Measurements from ENCODE around the gene GCGR.

GCGR gene

DNA sequence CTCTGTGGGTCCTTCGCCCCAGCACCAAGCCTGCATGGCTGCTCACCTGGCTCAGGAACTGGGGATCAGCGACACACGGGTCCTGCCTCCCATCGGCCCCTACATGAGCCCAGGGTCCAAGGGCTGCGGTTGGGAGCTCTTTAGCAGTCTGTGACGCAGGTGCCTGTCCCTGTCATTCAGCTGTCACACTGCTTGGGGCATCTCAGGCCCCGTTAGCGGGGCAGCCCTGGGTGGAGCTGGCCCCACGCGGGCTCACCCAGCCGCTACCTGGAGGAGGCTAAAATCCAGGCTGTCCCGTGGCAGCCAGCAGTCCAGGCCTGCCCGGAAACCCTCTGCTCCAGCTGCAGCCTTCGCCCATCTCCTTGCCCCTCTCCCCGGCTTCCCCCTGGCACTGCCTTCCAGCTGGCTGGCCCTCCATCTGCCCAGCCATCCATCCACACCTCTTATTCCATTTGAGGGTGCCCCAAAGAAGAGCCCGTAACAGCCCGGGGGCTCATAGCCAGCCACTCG, 3.3 kb downstream of the GCGR start:
- Histone ChIP-seq H2AFZ (ENCODE audit: low read depth, low read length) (no peak overlapping the region), H3K27me3 (ENCODE audit: insufficient read depth, low read length) (peaks cover 78% of the 10 kb centered on the region)

DNA sequence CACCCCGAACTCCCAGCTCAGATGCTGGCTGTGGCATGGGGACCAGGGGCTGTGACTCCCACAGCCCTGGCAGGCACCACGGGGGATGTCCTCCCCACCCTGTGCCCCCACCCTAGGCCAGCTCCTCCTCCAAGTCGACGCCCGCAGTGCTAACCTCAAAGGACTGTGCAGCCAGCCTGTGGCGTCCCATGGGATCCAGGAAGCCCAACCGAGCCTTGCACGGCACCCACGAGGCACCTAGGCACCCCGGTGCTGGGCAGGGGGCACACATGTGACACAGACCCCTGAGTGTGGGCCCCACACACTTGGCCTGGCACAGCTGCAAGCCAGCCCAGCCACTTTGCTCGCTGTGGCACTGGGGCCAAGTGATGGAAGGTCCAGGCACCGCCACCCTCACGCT, 3.9 kb downstream of the GCGR start:
- no peak overlapping the region for H2AFZ ChIP-seq (ENCODE audit: low read depth, low read length)
- no peaks in the 10 kb centered on the region for H3K9me3 ChIP-seq (ENCODE audit: low read length)
- H3K4me3 ChIP-seq (ENCODE audit: low read length), result no peak overlapping the region
- peaks cover 3% of the 10 kb centered on the region for H3K4me1 ChIP-seq (ENCODE audit: insufficient read depth, low read length)
- no peaks in the 10 kb centered on the region for H3K36me3 ChIP-seq (ENCODE audit: insufficient read depth, low read length)
- peaks cover 78% of the 10 kb centered on the region for H3K27me3 ChIP-seq (ENCODE audit: insufficient read depth, low read length)

More for the DNA sequence above, 3.3 kb downstream of the GCGR start:
- no peak overlapping the region for H3K4me3 ChIP-seq (ENCODE audit: low read length)
- H3K36me3 ChIP-seq (ENCODE audit: insufficient read depth, low read length), result no peaks in the 10 kb centered on the region
- H3K4me1 ChIP-seq (ENCODE audit: insufficient read depth, low read length), result peaks cover 3% of the 10 kb centered on the region
- no peaks in the 10 kb centered on the region for H3K9me3 ChIP-seq (ENCODE audit: low read length)

DNA sequence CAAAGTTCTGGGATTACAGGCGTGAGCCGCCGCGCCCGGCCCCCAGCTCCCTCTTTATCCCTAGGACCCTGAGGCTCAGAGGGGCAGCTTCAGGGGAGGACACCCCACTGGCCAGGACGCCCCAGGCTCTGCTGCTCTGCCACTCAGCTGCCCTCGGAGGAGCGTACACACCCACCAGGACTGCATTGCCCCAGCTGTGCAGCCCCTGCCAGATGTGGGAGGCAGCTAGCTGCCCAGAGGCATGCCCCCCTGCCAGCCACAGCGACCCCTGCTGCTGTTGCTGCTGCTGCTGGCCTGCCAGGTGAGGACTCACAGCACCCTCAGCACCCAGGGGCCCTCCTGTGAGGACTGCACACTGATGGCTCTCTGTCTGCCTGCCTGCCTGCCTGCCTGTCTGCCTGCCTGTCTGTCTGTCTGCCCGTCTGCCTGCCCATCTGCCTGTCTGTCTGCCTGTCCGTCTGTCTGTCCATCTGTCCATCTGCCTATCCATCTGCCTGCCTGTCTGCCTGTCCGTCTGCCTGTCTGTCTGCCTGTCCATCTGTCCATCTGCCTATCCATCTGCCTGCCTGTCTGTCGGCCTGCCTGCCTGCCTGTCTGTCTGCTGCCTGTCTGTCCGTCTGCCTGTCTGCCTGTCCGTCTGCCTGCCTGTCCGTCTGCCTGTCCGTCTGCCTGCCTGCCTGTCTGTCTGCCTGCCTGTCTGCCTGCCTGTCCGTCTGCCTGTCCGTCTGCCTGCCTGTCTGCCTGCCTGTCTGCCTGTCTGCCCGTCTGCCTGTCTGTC, 5.0 kb downstream of the GCGR start:
- Histone ChIP-seq H3K9me3 (ENCODE audit: low read length) (no peaks in the 10 kb centered on the region), H3K27me3 (ENCODE audit: insufficient read depth, low read length) (peaks cover 79% of the 10 kb centered on the region), H3K36me3 (ENCODE audit: insufficient read depth, low read length) (no peaks in the 10 kb centered on the region), H2AFZ (ENCODE audit: low read depth, low read length) (no peak overlapping the region), H3K4me1 (ENCODE audit: insufficient read depth, low read length) (peaks cover 3% of the 10 kb centered on the region), H3K4me3 (ENCODE audit: low read length) (no peak overlapping the region)

DNA sequence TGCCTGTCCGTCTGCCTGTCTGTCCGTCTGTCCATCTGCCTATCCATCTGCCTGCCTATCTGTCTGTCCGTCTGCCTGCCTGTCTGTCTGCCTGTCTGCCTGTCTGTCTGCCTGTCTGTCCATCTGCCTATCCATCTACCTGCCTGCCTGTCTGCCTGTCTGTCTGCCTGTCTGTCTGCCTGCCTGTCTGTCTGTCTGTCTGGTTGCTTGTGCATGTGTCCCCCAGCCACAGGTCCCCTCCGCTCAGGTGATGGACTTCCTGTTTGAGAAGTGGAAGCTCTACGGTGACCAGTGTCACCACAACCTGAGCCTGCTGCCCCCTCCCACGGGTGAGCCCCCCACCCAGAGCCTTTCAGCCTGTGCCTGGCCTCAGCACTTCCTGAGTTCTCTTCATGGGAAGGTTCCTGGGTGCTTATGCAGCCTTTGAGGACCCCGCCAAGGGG, 5.6 kb downstream of the GCGR start:
- no peak overlapping the region for H3K4me3 ChIP-seq (ENCODE audit: low read length)
- no peaks in the 10 kb centered on the region for H3K36me3 ChIP-seq (ENCODE audit: insufficient read depth, low read length)
- H3K9me3 ChIP-seq (ENCODE audit: low read length), result no peaks in the 10 kb centered on the region
- H3K4me1 ChIP-seq (ENCODE audit: insufficient read depth, low read length), result peaks cover 3% of the 10 kb centered on the region
- no peak overlapping the region for H2AFZ ChIP-seq (ENCODE audit: low read depth, low read length)
- H3K27me3 ChIP-seq (ENCODE audit: insufficient read depth, low read length), result peaks cover 75% of the 10 kb centered on the region

DNA sequence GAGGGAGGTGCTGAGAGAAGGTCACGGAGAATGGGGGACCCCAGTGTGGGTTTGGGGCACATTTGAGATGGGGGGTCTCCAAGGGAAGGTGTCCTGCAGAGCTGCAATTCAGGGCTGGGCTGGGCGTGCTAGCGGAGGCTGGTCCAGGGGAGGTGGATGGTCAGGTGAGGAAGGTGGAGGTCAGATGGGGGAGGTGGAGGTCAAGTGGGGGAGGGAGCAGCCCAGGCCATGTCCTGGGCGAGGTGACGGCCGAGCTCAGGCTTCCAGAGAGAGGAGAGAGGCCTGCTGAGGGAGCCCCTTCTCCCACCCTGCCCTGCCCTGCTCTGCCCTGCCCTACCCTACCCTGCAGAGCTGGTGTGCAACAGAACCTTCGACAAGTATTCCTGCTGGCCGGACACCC, 6.5 kb downstream of the GCGR start:
- H3K27me3 ChIP-seq (ENCODE audit: insufficient read depth, low read length), result peaks cover 72% of the 10 kb centered on the region
- H3K36me3 ChIP-seq (ENCODE audit: insufficient read depth, low read length), result no peaks in the 10 kb centered on the region
- H3K4me3 ChIP-seq (ENCODE audit: low read length), result no peak overlapping the region
- H3K9me3 ChIP-seq (ENCODE audit: low read length), result no peaks in the 10 kb centered on the region
- H3K4me1 ChIP-seq (ENCODE audit: insufficient read depth, low read length), result no peaks in the 10 kb centered on the region
- no peak overlapping the region for H2AFZ ChIP-seq (ENCODE audit: low read depth, low read length)

DNA sequence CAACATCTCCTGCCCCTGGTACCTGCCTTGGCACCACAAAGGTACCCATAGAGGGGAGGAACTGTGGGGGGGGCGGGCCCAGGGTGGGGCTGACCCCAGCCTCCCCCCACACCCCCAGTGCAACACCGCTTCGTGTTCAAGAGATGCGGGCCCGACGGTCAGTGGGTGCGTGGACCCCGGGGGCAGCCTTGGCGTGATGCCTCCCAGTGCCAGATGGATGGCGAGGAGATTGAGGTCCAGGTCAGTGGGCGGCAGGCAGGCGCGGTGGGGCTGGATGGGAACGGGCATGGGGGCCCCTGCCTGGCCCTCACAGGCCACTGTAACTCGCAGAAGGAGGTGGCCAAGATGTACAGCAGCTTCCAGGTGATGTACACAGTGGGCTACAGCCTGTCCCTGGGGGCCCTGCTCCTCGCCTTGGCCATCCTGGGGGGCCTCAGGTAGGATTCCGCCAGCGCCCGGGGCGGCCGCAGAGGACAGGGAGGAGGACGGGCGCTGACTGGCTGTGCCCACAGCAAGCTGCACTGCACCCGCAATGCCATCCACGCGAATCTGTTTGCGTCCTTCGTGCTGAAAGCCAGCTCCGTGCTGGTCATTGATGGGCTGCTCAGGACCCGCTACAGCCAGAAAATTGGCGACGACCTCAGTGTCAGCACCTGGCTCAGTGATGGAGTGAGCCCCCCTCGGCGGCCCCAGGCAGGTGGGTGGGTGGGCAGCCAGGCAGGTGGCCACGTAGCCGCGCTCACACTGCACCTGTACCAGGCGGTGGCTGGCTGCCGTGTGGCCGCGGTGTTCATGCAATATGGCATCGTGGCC, 7.1 kb downstream of the GCGR start:
- no peaks in the 10 kb centered on the region for H3K9me3 ChIP-seq (ENCODE audit: low read length)
- no peak overlapping the region for H2AFZ ChIP-seq (ENCODE audit: low read depth, low read length)
- H3K4me3 ChIP-seq (ENCODE audit: low read length), result no peak overlapping the region
- no peaks in the 10 kb centered on the region for H3K4me1 ChIP-seq (ENCODE audit: insufficient read depth, low read length)
- peaks cover 66% of the 10 kb centered on the region for H3K27me3 ChIP-seq (ENCODE audit: insufficient read depth, low read length)
- no peaks in the 10 kb centered on the region for H3K36me3 ChIP-seq (ENCODE audit: insufficient read depth, low read length)

DNA sequence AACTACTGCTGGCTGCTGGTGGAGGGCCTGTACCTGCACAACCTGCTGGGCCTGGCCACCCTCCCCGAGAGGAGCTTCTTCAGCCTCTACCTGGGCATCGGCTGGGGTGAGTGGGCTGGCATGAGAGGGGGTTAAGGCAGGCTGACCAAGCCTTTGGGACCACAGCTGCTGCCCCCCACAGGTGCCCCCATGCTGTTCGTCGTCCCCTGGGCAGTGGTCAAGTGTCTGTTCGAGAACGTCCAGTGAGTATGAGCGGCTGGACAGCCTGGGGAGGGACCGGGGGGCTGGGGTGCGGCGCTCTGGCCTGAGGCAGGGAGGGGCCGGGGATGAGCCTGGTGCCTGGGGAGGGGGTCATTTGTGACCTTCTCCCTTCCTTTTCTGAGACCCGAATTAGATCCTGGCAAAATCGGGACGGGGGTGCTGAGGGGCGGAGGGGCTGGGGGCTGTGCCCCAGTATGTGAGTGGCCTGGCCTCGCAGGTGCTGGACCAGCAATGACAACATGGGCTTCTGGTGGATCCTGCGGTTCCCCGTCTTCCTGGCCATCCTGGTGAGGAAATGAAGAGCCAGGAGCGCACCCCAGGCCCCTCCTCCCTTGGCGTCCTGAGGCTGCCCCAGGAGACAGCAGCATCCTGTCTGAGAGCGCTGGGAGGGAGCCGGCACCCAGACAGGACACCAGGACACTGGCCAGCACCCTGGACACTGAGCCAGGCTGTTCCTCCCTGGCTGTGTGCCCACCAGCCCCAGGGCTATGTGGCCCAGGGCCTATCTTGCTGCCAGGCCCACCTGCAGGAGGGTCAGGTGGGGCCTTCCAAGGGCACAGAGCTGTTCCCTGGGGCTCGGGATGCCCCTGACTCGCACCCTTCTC, 8.0 kb downstream of the GCGR start:
- H3K4me3 ChIP-seq (ENCODE audit: low read length), result no peak overlapping the region
- H3K4me1 ChIP-seq (ENCODE audit: insufficient read depth, low read length), result no peaks in the 10 kb centered on the region

DNA sequence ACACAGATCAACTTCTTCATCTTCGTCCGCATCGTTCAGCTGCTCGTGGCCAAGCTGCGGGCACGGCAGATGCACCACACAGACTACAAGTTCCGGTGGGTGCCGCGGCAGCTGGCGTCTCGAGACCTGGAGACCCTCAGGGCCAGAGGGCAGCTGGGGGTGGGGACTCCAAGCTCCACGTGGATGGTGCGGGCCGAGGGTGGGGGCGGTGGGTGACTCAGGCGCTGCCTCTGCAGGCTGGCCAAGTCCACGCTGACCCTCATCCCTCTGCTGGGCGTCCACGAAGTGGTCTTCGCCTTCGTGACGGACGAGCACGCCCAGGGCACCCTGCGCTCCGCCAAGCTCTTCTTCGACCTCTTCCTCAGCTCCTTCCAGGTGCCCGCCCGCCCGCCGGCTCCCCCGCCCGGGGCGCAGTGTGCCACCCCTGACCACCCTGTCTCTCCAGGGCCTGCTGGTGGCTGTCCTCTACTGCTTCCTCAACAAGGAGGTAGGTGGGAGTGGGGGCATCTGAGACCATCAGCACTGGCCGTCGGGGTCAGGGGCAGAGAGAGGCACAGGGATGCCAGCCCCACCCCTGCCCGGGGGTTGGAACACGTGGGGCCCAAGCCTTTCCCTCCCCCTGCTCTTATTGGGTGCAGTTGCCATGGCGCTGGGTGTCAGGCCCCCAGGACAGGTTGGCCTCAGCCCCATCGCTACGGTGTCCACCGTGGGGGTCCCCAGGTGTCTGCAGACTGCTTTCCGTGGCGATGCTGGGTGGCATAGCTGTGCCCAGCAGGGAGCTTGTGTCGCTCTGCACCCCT, 8.8 kb downstream of the GCGR start:
- Histone ChIP-seq H2AFZ (ENCODE audit: low read depth, low read length) (no peak overlapping the region), H3K4me1 (ENCODE audit: insufficient read depth, low read length) (no peaks in the 10 kb centered on the region), H3K9me3 (ENCODE audit: low read length) (no peaks in the 10 kb centered on the region), H3K36me3 (ENCODE audit: insufficient read depth, low read length) (no peaks in the 10 kb centered on the region), H3K27me3 (ENCODE audit: insufficient read depth, low read length) (peaks cover 49% of the 10 kb centered on the region), H3K4me3 (ENCODE audit: low read length) (no peak overlapping the region)

More for the DNA sequence above, 8.0 kb downstream of the GCGR start:
- Histone ChIP-seq H3K9me3 (ENCODE audit: low read length) (no peaks in the 10 kb centered on the region), H3K27me3 (ENCODE audit: insufficient read depth, low read length) (peaks cover 58% of the 10 kb centered on the region), H2AFZ (ENCODE audit: low read depth, low read length) (no peak overlapping the region), H3K36me3 (ENCODE audit: insufficient read depth, low read length) (no peaks in the 10 kb centered on the region)

DNA sequence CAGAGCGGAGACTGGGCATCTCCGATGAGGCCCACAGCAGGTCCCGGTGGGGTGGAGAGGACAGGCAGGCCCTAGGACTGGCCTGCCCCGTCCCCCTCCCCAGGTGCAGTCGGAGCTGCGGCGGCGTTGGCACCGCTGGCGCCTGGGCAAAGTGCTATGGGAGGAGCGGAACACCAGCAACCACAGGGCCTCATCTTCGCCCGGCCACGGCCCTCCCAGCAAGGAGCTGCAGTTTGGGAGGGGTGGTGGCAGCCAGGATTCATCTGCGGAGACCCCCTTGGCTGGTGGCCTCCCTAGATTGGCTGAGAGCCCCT, 9.4 kb downstream of the GCGR start:
- no peak overlapping the region for H2AFZ ChIP-seq (ENCODE audit: low read depth, low read length)
- H3K4me3 ChIP-seq (ENCODE audit: low read length), result no peak overlapping the region
- H3K36me3 ChIP-seq (ENCODE audit: insufficient read depth, low read length), result no peaks in the 10 kb centered on the region
- no peaks in the 10 kb centered on the region for H3K4me1 ChIP-seq (ENCODE audit: insufficient read depth, low read length)
- no peaks in the 10 kb centered on the region for H3K9me3 ChIP-seq (ENCODE audit: low read length)
- H3K27me3 ChIP-seq (ENCODE audit: insufficient read depth, low read length), result peaks cover 44% of the 10 kb centered on the region

DNA sequence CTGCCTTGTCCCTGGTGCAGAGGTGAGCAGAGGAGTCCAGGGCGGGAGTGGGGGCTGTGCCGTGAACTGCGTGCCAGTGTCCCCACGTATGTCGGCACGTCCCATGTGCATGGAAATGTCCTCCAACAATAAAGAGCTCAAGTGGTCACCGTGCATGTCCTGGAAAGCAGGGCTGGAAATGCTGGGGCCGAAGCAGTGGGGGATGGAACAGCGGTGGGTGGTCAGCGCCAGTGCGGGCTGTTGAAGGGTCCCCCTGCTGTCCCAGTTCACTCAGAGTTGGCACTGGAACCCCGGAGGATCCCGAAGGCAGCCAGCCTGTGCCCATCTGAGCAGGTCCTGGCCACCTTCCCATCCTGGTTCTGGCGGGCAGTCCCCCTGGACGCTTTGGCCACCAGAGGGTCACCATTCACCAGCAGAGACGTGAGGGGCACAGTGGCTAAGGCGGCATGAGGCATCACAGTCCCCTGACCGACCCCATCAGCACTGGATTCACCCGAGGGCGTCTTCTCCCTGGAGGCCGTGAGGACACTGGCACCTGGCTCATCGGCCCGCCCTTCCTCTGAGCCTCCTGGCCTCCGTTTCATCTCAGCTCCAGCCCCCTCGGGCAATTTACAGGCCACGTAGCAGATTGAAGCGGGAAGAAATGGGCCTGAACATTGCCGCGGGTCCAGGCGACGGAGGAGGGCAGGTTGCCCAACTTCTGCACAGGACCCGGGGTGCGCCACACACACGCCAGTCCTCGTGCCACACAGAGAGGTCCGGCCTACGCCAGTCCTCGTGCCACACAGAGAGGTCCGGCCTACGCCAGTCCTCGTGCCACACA, 10.1 kb downstream of the GCGR start:
- Histone ChIP-seq H3K4me3 (ENCODE audit: low read length) (no peak overlapping the region), H3K36me3 (ENCODE audit: insufficient read depth, low read length) (no peaks in the 10 kb centered on the region), H2AFZ (ENCODE audit: low read depth, low read length) (no peak overlapping the region), H3K4me1 (ENCODE audit: insufficient read depth, low read length) (no peaks in the 10 kb centered on the region), H3K9me3 (ENCODE audit: low read length) (no peaks in the 10 kb centered on the region), H3K27me3 (ENCODE audit: insufficient read depth, low read length) (peaks cover 39% of the 10 kb centered on the region)

DNA sequence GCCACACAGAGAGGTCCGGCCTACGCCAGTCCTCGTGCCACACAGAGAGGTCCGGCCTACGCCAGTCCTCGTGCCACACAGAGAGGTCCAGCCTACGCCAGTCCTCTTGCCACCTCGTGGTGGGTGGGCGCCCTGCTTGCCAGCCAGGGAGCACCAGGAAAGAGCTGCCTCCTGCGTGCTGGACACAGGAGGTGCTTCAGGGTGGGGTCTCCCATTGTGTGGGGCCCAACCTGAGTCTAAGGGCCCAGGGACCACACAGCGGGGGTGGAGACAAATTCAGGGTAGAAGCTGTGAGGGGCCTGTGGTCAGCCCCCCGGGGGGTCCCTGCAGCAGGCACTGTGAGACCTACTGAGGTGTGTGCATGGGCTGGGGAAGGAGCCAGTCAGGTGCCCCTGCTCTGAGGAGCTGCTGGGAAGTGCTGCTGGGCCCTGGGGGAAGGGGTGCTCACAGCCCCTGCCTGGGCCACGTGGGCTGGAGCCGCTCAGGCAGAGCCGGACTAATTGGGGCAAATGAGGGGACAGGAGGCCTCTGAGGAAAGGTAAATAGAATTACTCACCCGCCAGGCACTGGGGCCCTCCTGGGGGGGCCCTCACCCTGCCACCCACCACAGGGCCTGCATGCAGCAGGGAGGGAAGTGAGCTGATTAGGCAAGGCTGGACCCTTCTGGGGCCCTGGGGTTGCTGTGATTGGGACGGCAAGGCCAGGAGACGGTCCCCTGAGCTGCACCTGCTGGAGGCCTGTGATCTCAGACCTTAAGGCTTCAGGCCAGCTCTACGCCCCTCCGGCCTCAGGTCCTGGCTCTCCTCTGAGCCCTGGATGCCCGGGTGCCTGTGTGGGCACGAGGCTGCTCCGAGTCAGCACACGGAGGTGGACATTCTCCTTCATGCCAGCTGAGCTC, 11.0 kb downstream of the GCGR start:
- H3K36me3 ChIP-seq (ENCODE audit: insufficient read depth, low read length), result no peaks in the 10 kb centered on the region
- no peaks in the 10 kb centered on the region for H3K4me1 ChIP-seq (ENCODE audit: insufficient read depth, low read length)
- peaks cover 31% of the 10 kb centered on the region for H3K27me3 ChIP-seq (ENCODE audit: insufficient read depth, low read length)
- no peak overlapping the region for H2AFZ ChIP-seq (ENCODE audit: low read depth, low read length)
- H3K4me3 ChIP-seq (ENCODE audit: low read length), result no peak overlapping the region
- H3K9me3 ChIP-seq (ENCODE audit: low read length), result no peaks in the 10 kb centered on the region
